ENCODE data around the gene RABGGTA. TPM values are rescaled to one million over a fixed set of nuclear protein-coding genes. Genes with fewer than 3 reads are reported as not detected.

RABGGTA gene
- total RNA-seq, 1 donor from 2014 or later, result 31.1 TPM

DNA sequence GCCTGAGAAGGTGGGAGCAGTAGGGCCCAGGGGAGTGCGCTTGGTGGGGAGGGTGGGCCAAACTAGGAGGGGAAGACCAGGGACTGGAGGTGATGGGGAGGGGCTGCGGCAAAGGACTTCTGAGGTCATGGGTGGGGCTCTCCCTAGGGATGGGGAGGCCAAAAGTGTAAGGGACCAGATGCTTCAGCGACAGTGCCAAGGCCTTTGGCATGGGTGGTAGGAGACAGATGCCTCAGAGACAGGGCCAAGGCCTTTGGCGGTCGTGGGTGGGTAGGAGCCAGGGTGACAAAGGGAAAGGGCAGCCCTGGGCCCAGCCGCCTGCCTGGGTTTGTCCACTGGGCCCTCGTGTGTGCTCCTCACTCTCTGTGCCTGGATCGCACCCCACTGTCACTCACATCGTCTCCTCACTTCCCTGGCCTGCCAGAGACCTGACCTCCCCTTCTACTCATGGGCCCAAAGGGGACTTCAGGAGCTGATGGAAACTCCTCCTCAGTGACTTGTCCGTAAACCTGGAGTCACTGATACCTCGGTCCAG lies 13.2 kb upstream of the RABGGTA start:
- no peak overlapping the region for H3K4me3 Mint-ChIP-seq
- H3K36me3 Mint-ChIP-seq, result no peaks in the 10 kb centered on the region
- H3K4me1 Mint-ChIP-seq (ENCODE audit: unreplicated experiment), result peaks cover 6% of the 10 kb centered on the region
- DNase-seq (ENCODE audit: extremely low spot score, unreplicated experiment), result no peak
- H3K9me3 Mint-ChIP-seq, result no peaks in the 10 kb centered on the region
- no peaks in the 10 kb centered on the region for H3K27me3 Mint-ChIP-seq
- peak overlapping the region; percentile 81 for H3K27ac Mint-ChIP-seq
- TF ChIP-seq CTCF (conservative IDR thresholded peaks at IDR 0.05), result no peak

DNA sequence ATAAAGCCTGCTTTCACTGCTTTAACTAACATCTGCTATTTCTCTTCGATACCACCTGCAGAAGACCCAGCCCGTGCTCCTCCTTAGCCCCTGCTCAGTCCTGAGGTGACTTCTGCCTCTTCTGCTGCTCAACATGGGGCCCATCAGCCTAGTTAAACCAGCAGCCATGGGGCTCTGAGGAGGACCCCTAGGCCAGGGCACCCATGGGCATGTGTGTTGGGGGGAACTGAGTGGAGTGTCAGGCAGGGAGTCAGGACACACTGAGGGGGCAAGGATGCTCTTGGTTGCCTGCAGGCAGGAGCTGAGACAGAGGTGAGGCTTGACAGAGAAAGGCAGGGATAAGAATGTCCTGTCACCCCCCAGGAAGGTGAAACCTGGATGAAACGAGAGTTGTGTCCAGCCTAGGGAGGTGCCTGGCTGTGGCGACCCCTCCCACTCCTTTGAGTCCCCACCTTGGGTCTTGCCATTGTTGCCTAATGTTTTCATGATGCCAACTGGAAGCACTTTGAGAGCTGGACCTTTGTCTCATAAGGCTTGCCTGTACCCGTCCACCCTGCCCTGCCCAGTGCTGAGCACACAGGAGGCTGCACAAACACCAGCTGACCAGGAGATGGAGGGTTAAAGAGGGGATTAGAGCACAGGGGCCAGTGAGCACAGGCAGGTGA lies 12.5 kb upstream of the RABGGTA start:
- Mint-ChIP-seq H3K36me3 (no peaks in the 10 kb centered on the region), H3K4me3 (no peak overlapping the region), H3K27ac (no peak overlapping the region), H3K9me3 (no peaks in the 10 kb centered on the region), H3K4me1 (ENCODE audit: unreplicated experiment) (peaks cover 9% of the 10 kb centered on the region), H3K27me3 (no peaks in the 10 kb centered on the region)
- no peak for DNase-seq (ENCODE audit: extremely low spot score, unreplicated experiment)
- TF ChIP-seq CTCF (conservative IDR thresholded peaks at IDR 0.05), result no peak

- Mint-ChIP-seq H3K27me3 (no peaks in the 10 kb centered on the region), H3K4me3 (no peak overlapping the region), H3K27ac (peak overlapping the region; percentile 26), H3K9me3 (no peaks in the 10 kb centered on the region), H3K4me1 (ENCODE audit: unreplicated experiment) (peaks cover 9% of the 10 kb centered on the region), H3K36me3 (no peaks in the 10 kb centered on the region)
- DNase-seq (ENCODE audit: extremely low spot score, unreplicated experiment), result no peak
- no peak for TF ChIP-seq CTCF (conservative IDR thresholded peaks at IDR 0.05)
Measured at GRCh38 chr14:24282736-24283135, 11.3 kb upstream of the RABGGTA start.

- Mint-ChIP-seq H3K27ac (peak overlapping the region; percentile 31), H3K4me1 (ENCODE audit: unreplicated experiment) (peaks cover 9% of the 10 kb centered on the region), H3K36me3 (peaks cover 5% of the 10 kb centered on the region), H3K9me3 (no peaks in the 10 kb centered on the region), H3K27me3 (no peaks in the 10 kb centered on the region), H3K4me3 (no peak overlapping the region)
- no peak for DNase-seq (ENCODE audit: extremely low spot score, unreplicated experiment)
- TF ChIP-seq CTCF (conservative IDR thresholded peaks at IDR 0.05), result no peak
Measured at GRCh38 chr14:24281636-24282035, 10.2 kb upstream of the RABGGTA start.

GRCh38 chr14:24280797-24281460 lies 9.5 kb upstream of the RABGGTA start:
- peak overlapping the region; percentile 31 for H3K27ac Mint-ChIP-seq
- no peak overlapping the region for H3K4me3 Mint-ChIP-seq

More at GRCh38 chr14:24280797-24281460, 9.5 kb upstream of the RABGGTA start:
- DNase-seq (ENCODE audit: extremely low spot score, unreplicated experiment), result no peak
- no peaks in the 10 kb centered on the region for H3K27me3 Mint-ChIP-seq
- H3K36me3 Mint-ChIP-seq, result peaks cover 5% of the 10 kb centered on the region
- H3K9me3 Mint-ChIP-seq, result no peaks in the 10 kb centered on the region
- peaks cover 9% of the 10 kb centered on the region for H3K4me1 Mint-ChIP-seq (ENCODE audit: unreplicated experiment)
- TF ChIP-seq CTCF (conservative IDR thresholded peaks at IDR 0.05), result no peak

Data from type B pancreatic cell (in vitro differentiated cells).